ENCODE data around the gene EXPH5.

Gene EXPH5

DNA sequence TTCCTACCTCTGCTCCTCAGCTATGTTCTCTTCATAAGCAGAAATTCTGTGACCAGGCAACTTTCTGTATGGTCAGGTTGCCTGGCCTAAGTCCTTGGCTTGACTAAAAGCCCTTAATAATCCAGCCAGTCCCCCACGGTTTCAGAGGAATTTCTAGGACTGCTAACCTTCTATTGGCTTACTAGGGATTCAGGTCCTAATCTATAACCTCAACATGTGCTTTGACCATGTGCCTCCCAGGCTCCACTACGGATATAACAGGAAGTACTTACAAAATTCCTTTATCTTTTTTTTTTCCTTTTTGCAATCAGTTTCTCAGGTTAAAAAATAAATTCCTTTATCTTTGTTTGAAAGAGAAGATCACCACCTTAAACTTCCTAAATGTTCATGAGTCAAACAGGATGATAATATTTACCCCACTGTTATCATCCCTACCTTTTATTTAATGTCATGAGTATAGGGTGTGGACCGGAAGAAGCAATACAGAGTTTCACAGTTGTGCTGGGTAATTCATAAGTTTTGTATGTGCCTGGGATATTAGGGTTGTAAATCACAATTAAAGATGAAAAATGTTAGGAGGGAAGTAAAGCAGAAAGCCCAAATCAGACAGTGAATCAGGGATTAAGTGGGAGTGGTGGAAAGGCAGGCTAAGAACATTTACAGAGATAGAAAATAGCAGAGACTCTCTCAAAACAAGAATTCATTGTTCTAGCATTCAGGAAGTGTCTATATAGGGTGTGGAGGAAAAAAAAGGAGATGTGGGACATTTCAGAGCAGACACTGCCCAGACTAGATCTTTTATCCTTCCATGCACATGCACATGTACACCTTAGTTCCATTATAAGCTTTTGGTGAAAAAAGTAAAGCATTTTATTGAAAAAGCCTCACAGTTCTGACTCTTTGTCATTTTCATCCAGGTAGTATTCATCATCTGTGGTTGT is 84.6 kb downstream of the EXPH5 start:
- DNase-seq = no peak

DNA sequence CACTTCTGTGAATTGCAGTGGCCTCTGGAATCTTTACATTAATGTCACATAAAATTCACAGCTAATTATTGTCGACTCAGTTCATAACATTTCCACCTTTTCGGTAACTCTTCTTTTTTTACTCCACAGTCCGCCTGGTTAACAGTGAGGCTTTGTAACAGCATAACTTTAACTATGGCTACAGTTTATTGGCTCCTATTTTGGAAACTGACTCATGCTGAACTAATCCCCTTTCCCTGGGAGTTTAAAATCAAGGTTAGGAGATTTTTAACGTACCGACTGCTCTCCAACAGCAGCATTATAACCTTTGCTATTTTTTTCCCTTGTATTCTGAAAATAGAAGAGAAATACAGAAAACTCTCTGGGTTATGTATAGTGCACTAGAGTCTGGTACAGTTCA is 92.2 kb downstream of the EXPH5 start:
- DNase-seq = no peak

DNA sequence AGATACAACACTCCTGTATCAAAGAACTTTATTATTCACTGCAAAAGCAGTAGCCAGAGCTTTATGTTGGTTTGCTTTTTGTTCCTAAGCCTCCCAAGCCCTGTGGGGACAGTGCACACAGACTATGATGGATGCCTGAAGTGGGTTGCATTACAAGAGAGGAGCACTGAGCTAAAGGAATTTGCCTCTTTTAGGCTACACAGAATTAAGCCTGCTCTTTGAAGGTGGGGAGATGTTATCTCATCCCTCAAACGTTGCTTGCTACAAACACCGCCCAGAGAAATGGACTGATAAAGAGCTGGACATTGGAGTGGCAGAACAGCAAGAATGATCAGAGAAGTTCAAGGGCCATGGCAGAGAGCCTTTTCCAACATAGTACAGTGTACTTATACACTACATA is 92.8 kb downstream of the EXPH5 start:
- no peak for DNase-seq

DNA sequence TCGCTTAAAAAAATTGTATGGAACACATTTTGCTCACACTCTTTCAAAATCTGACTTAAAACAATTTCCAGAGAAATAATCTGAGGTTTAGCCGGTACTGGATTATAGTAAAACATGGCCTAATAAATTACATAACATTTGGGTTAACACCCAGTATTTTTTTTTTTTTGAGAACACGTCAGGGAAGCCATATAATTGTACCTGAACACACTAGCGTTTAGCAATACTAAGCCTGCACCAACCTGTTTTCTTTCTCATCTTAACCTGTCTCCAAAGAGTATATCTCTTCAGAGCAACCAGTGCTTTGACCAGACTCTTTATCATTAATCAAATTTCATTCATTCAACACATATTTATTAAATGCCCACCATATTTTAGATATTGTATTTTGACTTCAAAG is 93.4 kb downstream of the EXPH5 start:
- DNase-seq = no peak

DNA sequence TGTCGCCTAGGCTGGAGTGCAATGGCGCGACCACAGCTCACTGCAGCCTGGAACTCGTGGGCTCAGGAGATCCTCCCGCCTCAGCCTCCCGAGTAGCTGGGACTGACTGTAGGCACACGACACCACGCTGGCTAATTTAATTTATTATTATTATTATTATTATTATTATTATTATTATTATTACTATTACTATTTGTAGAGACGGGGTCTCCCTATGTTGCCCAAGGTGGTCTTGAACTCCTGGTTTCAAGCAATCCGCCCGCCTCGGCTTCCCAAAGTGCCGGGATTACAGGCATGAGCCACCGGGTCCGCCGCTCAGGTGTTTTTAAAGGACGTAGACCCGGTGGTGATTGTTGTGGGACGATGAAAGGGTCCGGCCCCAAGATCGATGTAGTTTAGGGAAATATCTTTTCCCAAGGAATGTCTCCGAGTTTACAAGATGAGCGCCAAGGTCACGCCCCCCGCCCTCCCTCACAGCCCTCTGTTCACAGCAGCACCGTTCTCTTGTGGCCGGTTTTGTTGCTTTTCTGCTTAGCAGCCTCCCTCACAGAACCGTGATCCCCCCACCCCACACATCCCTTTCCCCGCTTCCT is 94.7 kb downstream of the EXPH5 start:
- no peak for DNase-seq

DNA sequence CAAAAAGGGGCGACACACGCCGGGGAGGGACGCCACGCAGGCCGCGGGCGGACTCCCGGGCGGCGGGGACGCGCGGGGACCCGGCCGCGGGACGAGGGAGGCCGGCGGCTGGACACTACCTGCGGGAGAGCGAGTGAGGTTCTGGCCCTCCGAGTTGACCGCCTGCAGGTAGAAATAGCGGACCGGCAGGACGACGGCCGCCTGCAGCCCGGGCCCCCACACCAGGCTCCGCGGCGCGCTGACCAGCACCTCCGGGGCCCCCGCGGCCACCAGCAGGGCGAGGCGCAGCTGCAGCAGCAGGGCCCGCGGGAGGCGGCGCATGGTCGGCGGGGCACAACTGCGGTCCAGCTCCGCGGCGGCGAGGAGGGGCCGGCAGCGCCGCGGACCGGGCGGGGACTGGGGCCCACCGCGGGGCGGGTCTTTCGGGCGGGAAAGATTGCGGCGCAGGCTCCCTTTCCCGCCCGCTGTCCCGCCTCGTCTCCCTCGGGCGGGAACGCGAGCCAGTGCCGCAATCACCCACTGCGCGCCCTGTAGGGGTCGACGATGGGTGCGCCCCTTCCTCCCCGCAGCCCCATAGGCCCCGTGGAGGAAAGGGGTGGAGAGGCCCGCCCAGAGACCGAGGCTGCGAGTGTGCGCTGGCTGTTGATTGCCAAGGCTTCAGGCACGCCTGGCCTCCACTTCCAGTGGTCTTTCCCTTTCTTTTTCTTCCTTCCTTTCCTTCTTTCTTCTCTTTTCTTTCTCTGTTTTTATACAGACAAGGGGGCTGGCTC is 95.3 kb downstream of the EXPH5 start, which contains the start of gene POGLUT3:
Gene POGLUT3, minus strand, starts transcription at position 339 of the 770 bp plus-strand sequence. Its CDS starts 18 bp downstream, at position 321.
- DNase-seq = peak; percentile 20 to 60 (median 34)

DNA sequence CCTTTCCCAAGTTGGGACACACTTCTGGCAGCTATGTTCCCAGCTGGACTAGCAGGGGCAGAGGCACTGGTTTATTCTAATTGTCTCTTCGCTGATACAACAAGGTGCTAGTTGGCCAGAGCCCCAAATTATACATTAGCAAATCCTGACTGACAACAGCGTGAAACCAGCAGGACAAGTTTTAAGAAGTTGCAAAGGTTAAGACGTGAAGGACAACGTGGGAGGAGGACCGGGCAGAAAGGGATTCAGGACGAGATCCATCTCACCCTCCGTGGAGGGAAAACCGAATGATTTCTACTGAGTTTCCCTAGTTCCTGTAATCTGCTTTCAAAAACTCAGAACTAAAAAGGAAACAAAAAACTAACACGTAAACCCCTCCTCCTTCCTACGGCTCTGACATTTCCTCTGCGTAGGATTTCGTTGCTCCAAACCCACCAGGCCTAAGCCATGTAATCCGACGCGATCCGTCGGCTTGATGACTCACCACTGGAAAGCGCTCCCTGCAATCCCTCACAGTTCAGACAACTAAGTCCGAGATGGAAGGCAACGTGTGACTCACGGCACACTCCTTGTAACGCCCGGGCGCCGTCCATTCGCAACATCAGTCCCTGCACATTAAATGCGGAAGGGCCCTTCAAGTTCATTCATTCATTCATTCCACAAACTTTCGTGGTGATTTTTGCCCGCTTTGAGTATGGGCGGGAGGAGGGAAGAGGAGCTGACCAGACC is 96.1 kb downstream of the EXPH5 start:
- DNase-seq = peak; percentile 58 to 83 (median 66)

DNA sequence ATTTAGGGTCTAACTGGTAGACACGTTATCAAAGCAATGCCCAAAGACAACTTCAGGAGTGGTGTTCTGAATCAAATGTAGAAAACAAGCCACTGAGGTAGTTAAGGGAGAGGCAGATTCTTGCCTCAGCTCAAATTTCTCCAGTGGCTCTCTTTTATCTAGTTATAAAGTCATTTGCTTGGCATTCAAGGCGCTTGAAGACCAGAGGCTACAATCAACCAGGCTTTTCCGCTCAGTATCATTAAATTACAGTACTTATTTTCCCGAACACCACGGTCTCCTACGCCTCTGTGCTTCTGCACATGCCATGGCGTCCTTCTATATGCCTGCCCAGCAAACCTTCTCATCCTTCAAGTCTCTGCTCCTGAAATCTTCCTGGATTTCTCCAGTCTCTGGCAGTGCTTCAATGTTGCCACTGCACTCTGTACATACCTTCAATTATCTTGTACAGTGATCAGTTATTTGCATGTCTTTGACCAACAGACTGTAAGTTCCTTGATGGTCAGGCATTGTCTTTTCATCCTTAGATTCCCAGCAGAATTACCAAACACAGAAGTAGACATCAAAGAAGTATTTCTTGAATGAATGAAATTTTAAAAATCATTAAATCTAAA is 96.8 kb downstream of the EXPH5 start:
- DNase-seq = peak in 1 of 6 experiments; percentile 15

DNA sequence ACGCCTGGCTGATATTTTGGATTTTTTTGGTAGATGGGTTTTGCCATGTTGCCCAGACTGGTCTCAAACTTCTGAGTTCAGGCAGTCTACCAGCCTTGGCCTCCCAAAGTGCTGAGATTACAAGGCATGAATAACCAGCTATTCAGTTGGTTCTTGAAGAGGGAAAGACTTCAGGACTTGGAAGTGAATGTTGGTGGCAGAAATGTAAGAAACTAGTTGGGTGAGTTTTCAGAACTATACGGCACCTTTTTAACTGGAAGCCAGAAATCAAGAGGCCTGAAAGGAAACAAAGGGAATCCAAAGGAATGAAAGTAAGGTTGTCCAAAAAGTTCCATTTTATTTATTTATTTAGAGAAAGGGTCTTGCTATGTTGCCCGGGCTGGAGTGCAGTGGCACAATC is 98.2 kb downstream of the EXPH5 start:
- DNase-seq = no peak

DNA sequence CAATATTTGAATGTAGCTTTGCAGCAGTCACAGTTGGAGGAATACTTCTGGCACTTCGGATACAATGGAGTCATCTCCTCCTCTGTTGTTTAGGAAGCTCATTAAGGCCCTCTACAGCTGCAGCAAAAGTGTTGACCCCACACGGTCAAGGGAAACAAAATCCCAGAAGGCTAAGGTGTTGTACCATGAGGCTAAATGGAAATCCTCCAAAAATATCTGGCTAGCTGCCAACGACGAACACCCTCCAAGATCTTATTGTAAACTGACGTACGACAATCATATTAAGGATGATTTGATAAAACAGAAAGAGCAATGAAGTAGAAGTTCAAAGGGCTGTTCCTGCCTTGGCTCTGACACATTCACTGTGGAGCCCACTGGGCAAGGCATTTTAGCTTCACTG is 99.4 kb downstream of the EXPH5 start:
- no peak for DNase-seq

DNA sequence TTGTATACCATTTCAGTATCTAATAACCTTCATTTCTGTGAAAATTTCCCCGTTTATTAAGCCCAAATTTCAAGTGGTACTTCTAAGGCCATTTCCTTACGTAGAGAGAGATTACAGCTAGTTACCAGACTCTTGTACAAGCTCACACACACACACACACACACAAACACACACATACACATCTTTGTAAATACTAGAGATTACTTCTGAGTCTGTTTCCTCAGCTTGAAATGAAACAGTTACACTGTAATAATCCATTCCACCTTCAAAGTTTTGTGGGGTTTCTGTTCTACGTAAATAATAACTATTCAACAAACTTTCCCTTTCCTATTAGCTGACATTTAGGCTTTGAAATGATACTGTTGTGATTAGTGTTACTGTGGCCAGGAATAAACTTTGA is 101.6 kb downstream of the EXPH5 start:
- DNase-seq = no peak

DNA sequence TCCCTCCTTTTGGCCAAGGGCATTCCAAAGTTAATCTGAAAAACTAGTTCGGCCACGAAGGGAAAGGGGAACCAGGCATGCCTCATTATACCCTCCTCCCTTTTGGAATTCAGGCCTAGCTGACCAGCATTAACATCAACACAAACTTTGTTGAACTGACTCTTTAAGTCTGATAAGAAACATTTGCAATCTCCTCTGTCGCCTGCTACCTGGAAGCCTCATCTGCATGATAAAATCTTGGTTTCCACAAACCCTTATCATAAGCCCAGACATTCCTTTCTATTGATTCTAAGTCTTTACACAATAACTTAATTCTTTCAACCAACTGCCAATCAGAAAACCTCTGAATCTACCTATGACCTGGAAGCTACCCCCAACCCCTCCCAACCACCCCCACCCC is 106.7 kb downstream of the EXPH5 start:
- DNase-seq = no peak

DNA sequence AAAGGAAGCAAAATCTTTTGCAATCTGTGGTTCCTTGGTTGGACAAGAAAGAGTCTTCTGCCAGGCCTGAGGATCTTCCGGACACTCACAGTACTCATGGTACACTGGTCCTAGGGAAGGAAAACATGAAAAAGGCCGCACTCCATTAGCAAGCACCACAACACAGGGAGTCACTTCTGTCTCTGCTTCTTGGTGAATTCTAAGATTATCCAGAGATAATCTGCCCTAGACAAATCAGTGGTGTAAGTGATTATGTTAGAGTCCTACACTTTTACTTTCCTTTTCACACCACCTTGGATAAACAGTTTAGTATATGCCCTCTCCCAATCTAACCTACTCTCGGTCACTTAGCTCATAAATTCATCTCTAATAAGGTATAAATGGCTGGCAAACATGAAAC is 107.2 kb downstream of the EXPH5 start:
- DNase-seq = no peak

DNA sequence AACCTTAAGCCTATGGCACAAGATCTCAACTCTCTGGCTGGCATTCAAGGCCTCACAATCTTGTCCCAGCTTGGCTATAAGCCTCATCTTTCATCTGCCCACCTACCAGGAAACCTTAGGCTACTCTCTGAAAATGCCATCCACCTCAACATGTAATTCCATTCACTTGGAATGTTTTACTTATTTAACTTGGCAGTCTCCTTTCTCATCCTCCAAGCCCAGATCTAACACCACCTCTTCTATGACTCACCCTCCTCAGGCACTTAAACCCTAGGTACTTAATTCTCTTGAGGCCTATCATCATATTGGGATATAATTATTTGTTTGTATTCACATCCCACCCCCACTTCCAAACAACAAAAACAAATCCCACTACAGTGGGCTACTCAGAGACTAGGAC is 110.4 kb downstream of the EXPH5 start:
- no peak for DNase-seq

DNA sequence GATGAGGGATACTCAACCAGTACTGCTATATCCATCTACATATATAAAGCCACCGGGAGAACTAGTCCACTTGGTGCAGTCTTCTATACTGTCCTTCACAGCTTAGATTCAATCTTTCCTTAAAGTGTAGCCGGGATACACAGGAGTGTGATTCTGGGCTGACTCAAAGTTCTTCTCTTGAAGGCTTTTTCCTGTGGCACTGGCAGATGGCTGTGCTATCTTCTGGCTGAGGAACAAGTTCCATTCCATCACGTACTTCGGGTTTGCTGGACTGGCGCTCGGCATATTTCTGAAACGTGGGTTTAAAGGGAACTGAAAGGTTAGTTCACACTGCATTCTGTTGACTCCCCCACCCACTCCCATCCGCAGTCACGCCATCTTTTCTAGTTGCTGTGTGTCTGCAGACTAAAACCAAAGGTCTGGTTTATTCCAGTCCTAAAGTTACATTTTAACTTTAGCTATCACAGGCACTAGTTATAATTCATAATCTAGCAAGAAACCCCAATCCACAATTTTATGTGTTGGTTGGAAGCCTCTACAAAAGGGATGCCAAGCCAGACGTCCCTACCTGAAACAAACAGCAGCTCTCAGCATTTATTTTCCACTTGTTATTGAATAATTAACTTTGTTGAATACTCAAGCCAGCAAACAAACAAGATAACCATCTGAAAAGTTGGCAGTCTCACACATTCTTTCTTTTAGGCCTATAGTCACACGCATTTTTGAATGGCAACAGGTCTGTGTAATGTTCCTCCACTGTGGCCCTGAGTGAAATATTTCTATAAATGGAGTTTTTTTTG is 118.7 kb downstream of the EXPH5 start:
- DNase-seq = no peak

DNA sequence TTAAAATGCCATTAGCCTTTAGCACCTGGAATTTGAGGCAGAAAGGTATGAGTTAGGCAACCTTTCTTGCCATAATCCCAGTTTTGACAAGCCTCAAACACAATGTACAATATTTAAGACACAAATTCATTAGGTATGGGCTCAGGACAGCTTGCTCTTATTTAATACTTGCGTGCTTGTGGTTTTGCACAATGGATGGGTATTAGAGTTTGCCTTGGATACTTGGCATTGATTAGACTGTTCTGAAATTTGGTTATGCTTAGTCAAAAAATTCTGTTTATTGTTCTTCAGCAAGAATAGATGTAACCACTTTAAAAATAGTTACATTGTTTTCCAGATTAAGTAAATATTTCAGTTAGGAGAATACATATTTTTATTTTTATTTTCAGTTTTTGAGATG is 120.9 kb downstream of the EXPH5 start:
- DNase-seq = no peak

DNA sequence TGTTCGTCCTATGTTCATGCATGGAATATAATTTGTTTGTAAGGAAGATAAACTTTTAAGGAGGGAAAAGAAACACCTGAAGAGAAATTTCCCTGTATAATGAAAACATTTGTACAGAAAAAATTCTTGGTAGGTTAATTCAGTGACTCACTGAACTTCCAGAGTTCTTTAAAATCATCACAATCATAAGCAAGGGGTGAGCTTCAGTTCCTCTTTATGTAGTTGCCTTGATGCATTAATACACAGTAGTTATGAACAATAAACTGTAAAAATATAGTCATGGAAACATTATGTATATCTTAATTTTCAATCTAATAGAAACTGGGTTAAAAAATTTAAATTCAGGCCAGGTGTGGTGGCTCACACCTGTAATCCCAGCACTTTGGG is 125.1 kb downstream of the EXPH5 start:
- DNase-seq = no peak

DNA sequence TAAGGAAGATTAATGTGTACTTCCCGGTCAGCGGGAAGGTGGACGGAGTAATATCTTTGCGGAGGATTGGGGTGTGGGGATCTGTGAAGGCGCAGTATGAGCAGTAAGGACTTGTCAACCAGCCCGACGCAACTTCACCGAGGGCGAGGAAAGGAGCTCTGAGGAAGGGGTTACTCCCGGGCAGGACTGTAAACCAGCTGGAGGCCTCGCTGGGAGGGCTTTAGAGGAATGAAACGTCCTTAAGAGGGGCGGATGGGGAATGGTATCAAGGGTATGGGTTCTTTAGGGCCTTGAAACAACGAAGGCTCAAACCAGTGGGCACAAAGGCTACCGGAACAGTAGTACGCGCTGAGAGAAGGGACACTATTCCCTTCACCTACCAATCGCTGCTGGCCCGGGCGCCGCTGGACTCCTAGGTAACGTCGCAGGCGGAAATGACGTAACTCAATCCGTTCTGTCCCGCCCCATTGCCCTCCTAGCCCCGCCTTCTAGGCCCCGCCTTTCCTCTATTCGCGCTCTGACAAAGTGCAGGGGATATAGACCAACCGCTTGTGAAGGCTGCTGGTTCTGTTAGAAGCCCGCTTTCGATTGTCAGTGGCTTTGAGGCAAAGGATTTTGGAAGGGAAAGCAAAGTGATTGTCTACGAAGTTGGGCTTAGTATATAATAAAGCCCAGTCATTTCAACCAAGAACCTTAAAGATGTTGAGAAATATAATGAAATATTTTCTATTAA is 126.3 kb downstream of the EXPH5 start, which contains the start of gene C11orf65:
Gene C11orf65, minus strand, starts transcription at position 439 of the 733 bp plus-strand sequence. CDS start 5,970 bp downstream, outside the sequence.
- DNase-seq = peak; percentile 90 to 97 (median 93)

DNA sequence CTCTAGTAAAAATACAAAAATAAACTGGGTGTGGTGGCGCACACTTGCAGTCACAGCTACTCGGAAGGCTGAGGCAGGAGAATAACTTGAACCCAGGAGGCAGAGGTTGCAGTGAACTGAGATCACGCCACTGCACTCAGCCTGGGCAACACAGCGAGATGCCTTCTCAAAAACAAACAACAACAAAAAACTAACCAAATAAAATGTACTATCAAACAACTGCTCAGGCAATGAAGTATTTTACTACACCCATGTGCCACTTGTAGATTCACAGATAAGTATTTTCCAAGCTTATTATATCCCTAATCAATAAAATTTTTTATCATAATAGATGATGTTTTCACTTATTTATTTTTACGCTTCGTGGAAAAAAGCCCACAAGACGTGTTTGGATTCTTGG is 127.2 kb downstream of the EXPH5 start:
- peak in 1 of 6 experiments; percentile 25 for DNase-seq

Measured in stimulated activated naive CD4-positive, alpha-beta T cell (primary cell).